HepG2 (cell line): ENCODE measurements around the gene DOCK9. TPM values are rescaled to one million over a fixed set of nuclear protein-coding genes. Genes with fewer than 3 reads are reported as not detected.

ENCODE experiments used
- ATAC-seq: fragments of 200-7000 bp; cut with Tn5 transposase; 3 replicates; pipeline ENCODE4 v1.9.1; 2020; ENCODE audit warnings: mild to moderate bottlenecking, moderate library complexity
- BruUV-seq: library from RNA; stranded (reverse); fragments of 400-500 nt; replicated peaks from 2 replicates; lab custom pipeline; 2021; lab: Mats Ljungman, UMichigan
- CTCF ChIA-PET: fragments of 300-600 bp; formaldehyde crosslinking; extraction: SDS; loops from one replicate; lab custom pipeline; 2021; ENCODE audit warnings: low total read pairs, inconsistent platforms, low intra/inter-chr PET ratio; lab: Yijun Ruan, JAX
- POLR2A ChIA-PET: fragments of 350-600 bp; sonication (Branson Sonifier 250); formaldehyde crosslinking; loops from one replicate; lab custom pipeline; 2020; ENCODE audit warnings: antibody characterized with exemption, inconsistent platforms; lab: Yijun Ruan, JAX
- DNase-seq: peaks from one replicate; pipeline ENCODE4 v3.0.0-alpha.2; 2015; ENCODE audit warnings: low spot score
- FAIRE-seq: peaks from 3 replicates; lab custom pipeline; 2011; peaks lifted over from hg19 to GRCh38; lab: Jason Lieb, UNC
- H2AFZ ChIP-seq: one replicate; pipeline ENCODE4 v1.6.1; 2011; ENCODE audit warnings: low read length, inconsistent platforms
- H3K27ac ChIP-seq: fragments of 300-600 bp; 3 replicates; pipeline ENCODE4 v1.8.0; 2011; ENCODE audit warnings: mixed run types, mild to moderate bottlenecking, mixed read lengths, low read length, inconsistent platforms; ENCODE audit not compliant: insufficient read depth; ENCODE audit errors: extremely low read length
- H3K27me3 ChIP-seq, 2 experiments: fragments of 200-600 bp in 1 of 2; 2 replicates in 1 of 2; 3 replicates in 1 of 2; pipeline versions ENCODE4 v1.6.0 to v1.8.0; 2011; ENCODE audit warnings: low read length in 2 of 2, mild to moderate bottlenecking in 2 of 2, moderate library complexity in 2 of 2, inconsistent platforms in 1 of 2; ENCODE audit not compliant: insufficient read depth in 2 of 2, control insufficient read depth in 1 of 2
- H3K36me3 ChIP-seq, 2 experiments: fragments of 200-600 bp in 1 of 2; replicated peaks in 1 of 2; 2 replicates in 1 of 2; 3 replicates in 1 of 2; pipeline versions ENCODE4 v1.5.1 to v1.8.0; 2011; ENCODE audit warnings: low read length in 2 of 2, inconsistent platforms in 1 of 2; ENCODE audit not compliant: insufficient read depth in 2 of 2, control insufficient read depth in 1 of 2
- H3K4me1 ChIP-seq: 2 replicates; pipeline ENCODE4 v1.5.1; 2012; ENCODE audit warnings: low read length, inconsistent platforms; ENCODE audit not compliant: insufficient read depth
- H3K4me2 ChIP-seq: 2 replicates; pipeline ENCODE4 v1.6.0; 2011; ENCODE audit warnings: low read depth, low read length, inconsistent platforms
- H3K4me3 ChIP-seq, 3 experiments: fragments of 200-600 bp in 1 of 3; sonication (generic), shearing (Covaris generic) in 1 of 3; replicated peaks in 1 of 3; 2 replicates each; pipeline ENCODE4 v1.5.1; 2011 to 2016; ENCODE audit warnings: low read length in 3 of 3, inconsistent platforms in 2 of 3, low read depth in 2 of 3, mild to moderate bottlenecking in 2 of 3, control low read depth in 1 of 3, mixed read lengths in 1 of 3; ENCODE audit not compliant: insufficient read depth in 1 of 3
- H3K79me2 ChIP-seq: one replicate; pipeline ENCODE4 v1.6.1; 2011; ENCODE audit warnings: low read length, inconsistent platforms; ENCODE audit not compliant: insufficient read depth
- H3K9ac ChIP-seq: 2 replicates; pipeline ENCODE4 v1.6.0; 2011; ENCODE audit warnings: mild to moderate bottlenecking, low read depth, low read length, inconsistent platforms; ENCODE audit not compliant: insufficient read depth
- H3K9me3 ChIP-seq: 2 replicates; pipeline ENCODE4 v1.5.1; 2012; ENCODE audit warnings: mild to moderate bottlenecking, low read length
- H4K20me1 ChIP-seq: 2 replicates; pipeline ENCODE4 v1.6.0; 2011; ENCODE audit warnings: inconsistent platforms, mild to moderate bottlenecking, low read length, moderate library complexity; ENCODE audit not compliant: insufficient read depth
- ATM ChIP-seq: fragments of 450-650 bp; IDR thresholded peaks from 2 replicates; pipeline ENCODE4 v1.7.1; 2017; ENCODE audit warnings: mild to moderate bottlenecking, borderline replicate concordance
- CTCF ChIP-seq: sonication (generic); formaldehyde crosslinking; IDR thresholded peaks from 2 replicates; pipeline ENCODE4 v1.5.0; 2020; ENCODE audit warnings: mild to moderate bottlenecking, missing genetic modification reagents, moderate library complexity
- DBP ChIP-seq: sonication (generic); formaldehyde crosslinking; IDR thresholded peaks from 2 replicates; pipeline ENCODE4 v1.4.0; 2020; ENCODE audit warnings: missing genetic modification reagents; ENCODE audit errors: not compliant biosample characterization
- E2F1 ChIP-seq: sonication (generic); formaldehyde crosslinking; IDR thresholded peaks from 2 replicates; pipeline ENCODE4 v1.5.0; 2020; ENCODE audit warnings: missing genetic modification reagents
- ELF3 ChIP-seq: IDR thresholded peaks from 2 replicates; pipeline ENCODE4 v1.6.1; 2016; ENCODE audit warnings: missing genetic modification reagents, missing compliant biosample characterization
- PLRG1 ChIP-seq: fragments of 450-650 bp; conservative IDR thresholded peaks from 2 replicates; pipeline ENCODE4 v1.6.1; 2016
- POGZ ChIP-seq: sonication (generic); formaldehyde crosslinking; IDR thresholded peaks from 2 replicates; pipeline ENCODE4 v1.4.0; 2020; ENCODE audit warnings: mild to moderate bottlenecking, missing genetic modification reagents
- RFXAP ChIP-seq: sonication (generic); formaldehyde crosslinking; IDR thresholded peaks from 2 replicates; pipeline ENCODE4 v1.4.0; 2020; ENCODE audit warnings: missing genetic modification reagents, borderline replicate concordance
- SP5 ChIP-seq: IDR thresholded peaks from 2 replicates; pipeline ENCODE4 v1.6.1; 2016; ENCODE audit warnings: low read depth, borderline replicate concordance
- ZKSCAN5 ChIP-seq: sonication (generic); formaldehyde crosslinking; IDR thresholded peaks from 2 replicates; pipeline ENCODE4 v1.5.1; 2020; ENCODE audit warnings: mild to moderate bottlenecking, missing genetic modification reagents
- ZNF224 ChIP-seq: sonication (generic); formaldehyde crosslinking; IDR thresholded peaks from 2 replicates; pipeline ENCODE4 v1.5.0; 2020; ENCODE audit warnings: mild to moderate bottlenecking, missing genetic modification reagents
- ZNF234 ChIP-seq: sonication (generic); formaldehyde crosslinking; conservative IDR thresholded peaks from 2 replicates; pipeline ENCODE4 v1.5.1; 2020; ENCODE audit warnings: mild to moderate bottlenecking, missing genetic modification reagents
- ZNF274 ChIP-seq: sonication (generic); formaldehyde crosslinking; IDR thresholded peaks from 2 replicates; pipeline ENCODE4 v1.5.1; 2020; ENCODE audit warnings: mild to moderate bottlenecking, missing genetic modification reagents
- ZNF350 ChIP-seq: sonication (generic); formaldehyde crosslinking; IDR thresholded peaks from 2 replicates; pipeline ENCODE4 v1.4.0; 2020; ENCODE audit warnings: mild to moderate bottlenecking, low read depth, missing genetic modification reagents, borderline replicate concordance
- ZNF567 ChIP-seq: sonication (generic); formaldehyde crosslinking; IDR thresholded peaks from 2 replicates; pipeline ENCODE4 v1.8.1; 2023; ENCODE audit warnings: mild to moderate bottlenecking, missing genetic modification reagents, borderline replicate concordance
- ZNF670 ChIP-seq: sonication (generic); formaldehyde crosslinking; IDR thresholded peaks from 2 replicates; pipeline ENCODE4 v1.8.0; 2022; ENCODE audit warnings: mild to moderate bottlenecking, missing genetic modification reagents, borderline replicate concordance
- ZNF749 ChIP-seq: sonication (generic); formaldehyde crosslinking; IDR thresholded peaks from 2 replicates; pipeline ENCODE4 v1.8.0; 2022; ENCODE audit warnings: mild to moderate bottlenecking, missing genetic modification reagents, moderate library complexity, borderline replicate concordance
- ZNF850 ChIP-seq: sonication (generic); formaldehyde crosslinking; conservative IDR thresholded peaks from 2 replicates; pipeline ENCODE4 v1.9.0; 2021; ENCODE audit warnings: mild to moderate bottlenecking, missing genetic modification reagents
- ZSCAN12 ChIP-seq: sonication (generic); formaldehyde crosslinking; IDR thresholded peaks from 2 replicates; pipeline ENCODE4 v1.9.0; 2021; ENCODE audit warnings: mild to moderate bottlenecking, missing genetic modification reagents
- ZSCAN9 ChIP-seq: IDR thresholded peaks from 2 replicates; pipeline ENCODE4 v1.6.1; 2016; ENCODE audit warnings: borderline replicate concordance
- WGBS: methylation state at CpG from one replicate; pipeline ENCODE4 v1.1.6; 2017; ENCODE audit warnings: low lambda C conversion rate; 5-methylcytosine and 5-hydroxymethylcytosine counted together
- in situ Hi-C: cut with HindIII; loops from 2 replicates; pipeline ENCODE4 v1.10.0; 2017; ENCODE audit warnings: low pct_unique_long_range_greater_than_20kb; ENCODE audit not compliant: extremely low pct_ligation_motif_present
- intact Hi-C: fragments of 100-400 bp; cut with micrococcal nuclease; formaldehyde crosslinking; loops from one replicate; pipeline ENCODE4 v1.10.0; 2022; ENCODE audit not compliant: unreplicated experiment
- polyA plus RNA-seq, 8 experiments: library from polyadenylated mRNA; depleted of rRNA in 3 of 8; stranded (reverse) in 7 of 8; unstranded in 1 of 8; fragments of >200 nt; fragmentation: Illumina TruSeq in 4 of 8; extraction: Trizol in 4 of 8; gene quantifications; 2 replicates each; pipeline versions ENCODE4 v1.2.1 to v1.2.3, GENCODE V29; 2011 to 2016; ENCODE audit warnings: low read depth in 4 of 8, missing spikeins in 1 of 8, mixed read lengths in 1 of 8; ENCODE audit not compliant: insufficient read depth in 1 of 8
- total RNA-seq, 5 experiments: library from RNA; depleted of rRNA; stranded (reverse); fragments of >200 nt; fragmentation: Illumina TruSeq; extraction: Trizol; gene quantifications; 2 replicates each; pipeline ENCODE4 v1.2.3, GENCODE V29; 2016; ENCODE audit warnings: low read depth in 1 of 5

DOCK9 gene
- total and polyA plus RNA-seq, 2 of the 13 experiments (the other 11 are each of a cell fraction or from before 2014, with no cell fraction given) = 0.44 to 0.97 TPM

- BruUV-seq = no TSS peak
- no peak for ATAC-seq
- no peak for FAIRE-seq
- H3K4me1 ChIP-seq = peaks cover 5% of the 10 kb centered on the region; the same call in 1 of the 2 replicates
- 45% methylated on average over 1 of the region's 2 CpGs for WGBS
- TF ChIP-seq ZNF670 = no peak
- no peak for TF ChIP-seq ZSCAN12 (CRISPR knock-in tag)
- TF ChIP-seq SP5 (CRISPR knock-in tag) = no peak
- TF ChIP-seq ZNF567 (CRISPR knock-in tag) = no peak
- no peak for TF ChIP-seq CTCF (CRISPR knock-in tag)
- TF ChIP-seq ZNF234 = no peak
- no peak for TF ChIP-seq ZNF850 (CRISPR knock-in tag)
- no peak for TF ChIP-seq ZKSCAN5 (CRISPR knock-in tag)
- TF ChIP-seq ZNF749 (CRISPR knock-in tag) = no peak
- no peak for TF ChIP-seq ELF3 (CRISPR knock-in tag)
- no peak for TF ChIP-seq PLRG1
- no peak for TF ChIP-seq ZNF224
- TF ChIP-seq ZNF274 (CRISPR knock-in tag) = no peak
- TF ChIP-seq ZNF350 (CRISPR knock-in tag) = no peak
- TF ChIP-seq ATM = no peak
- no peak for TF ChIP-seq RFXAP (CRISPR knock-in tag)
- no peak for TF ChIP-seq E2F1
- no peak for TF ChIP-seq POGZ (CRISPR knock-in tag)
- no peak for TF ChIP-seq DBP (CRISPR knock-in tag)
- TF ChIP-seq ZSCAN9 (CRISPR knock-in tag) = no peak
- H3K27ac ChIP-seq = no peak overlapping the region
- H3K4me2 ChIP-seq = no peak overlapping the region
- POLR2A ChIA-PET = no interaction called here
- no peaks in the 10 kb centered on the region for H3K79me2 ChIP-seq
- no peaks in the 10 kb centered on the region for H4K20me1 ChIP-seq
- in situ Hi-C loops = no loop called here
- no peaks in the 10 kb centered on the region for H3K9me3 ChIP-seq
- no peak for DNase-seq
- no peak overlapping the region for H2AFZ ChIP-seq
- H3K27me3 ChIP-seq = no peaks in the 10 kb centered on the region
- H3K9ac ChIP-seq = no peak overlapping the region
- intact Hi-C loops = no loop called here
- no peaks in the 10 kb centered on the region for H3K36me3 ChIP-seq
- CTCF ChIA-PET = no interaction called here
- no peak overlapping the region for H3K4me3 ChIP-seq
Measured at GRCh38 chr13:98963917-98964316, 13.9 kb downstream of the DOCK9 start.
